Retina (tissue), 1 donor: Measurements from ENCODE around the gene C1orf216.
"Not testable (repeated sequence)": the region's sequence is repeated elsewhere in the genome, so short reads cannot be mapped to it uniquely, and the experiment has no call there.

Experiments used
- DNase-seq: peaks from one replicate; pipeline ENCODE4 v3.0.0-alpha.2; 2016

The C1orf216 gene

GRCh38 chr1:35706846-35707600 lies 11.7 kb downstream of the C1orf216 start:
- peak; percentile 25 for DNase-seq

- DNase-seq = no peak
Measured at GRCh38 chr1:35702508-35702907, 16.2 kb downstream of the C1orf216 start.

- DNase-seq = not testable (repeated sequence)
Measured at GRCh38 chr1:35699152-35699551, 19.5 kb downstream of the C1orf216 start.

GRCh38 chr1:35692317-35692716 lies 26.4 kb downstream of the C1orf216 start:
- DNase-seq = no peak

GRCh38 chr1:35691571-35692220 lies 27.0 kb downstream of the C1orf216 start:
- DNase-seq = no peak

GRCh38 chr1:35691080-35691479 lies 27.6 kb downstream of the C1orf216 start:
- no peak for DNase-seq

GRCh38 chr1:35690103-35690502 lies 28.6 kb downstream of the C1orf216 start:
- not testable (repeated sequence) for DNase-seq

GRCh38 chr1:35688161-35688560 lies 30.5 kb downstream of the C1orf216 start:
- no peak for DNase-seq

- no peak for DNase-seq
Measured at GRCh38 chr1:35683012-35683411, 35.7 kb downstream of the C1orf216 start.

- no peak for DNase-seq
Measured at GRCh38 chr1:35680271-35680670, 38.4 kb downstream of the C1orf216 start.

GRCh38 chr1:35675773-35676172 lies 42.9 kb downstream of the C1orf216 start:
- DNase-seq = no peak

GRCh38 chr1:35674111-35674510 lies 44.6 kb downstream of the C1orf216 start:
- no peak for DNase-seq

- DNase-seq = peak; percentile 55
Measured at GRCh38 chr1:35672116-35672515, 46.6 kb downstream of the C1orf216 start.

- peak; percentile 40 for DNase-seq
Measured at GRCh38 chr1:35668506-35668905, 50.2 kb downstream of the C1orf216 start.

- DNase-seq = no peak
Measured at GRCh38 chr1:35666916-35667315, 51.8 kb downstream of the C1orf216 start.

GRCh38 chr1:35666216-35666615 lies 52.5 kb downstream of the C1orf216 start:
- no peak for DNase-seq
